ENCODE results near the gene TCF12.

DNA sequence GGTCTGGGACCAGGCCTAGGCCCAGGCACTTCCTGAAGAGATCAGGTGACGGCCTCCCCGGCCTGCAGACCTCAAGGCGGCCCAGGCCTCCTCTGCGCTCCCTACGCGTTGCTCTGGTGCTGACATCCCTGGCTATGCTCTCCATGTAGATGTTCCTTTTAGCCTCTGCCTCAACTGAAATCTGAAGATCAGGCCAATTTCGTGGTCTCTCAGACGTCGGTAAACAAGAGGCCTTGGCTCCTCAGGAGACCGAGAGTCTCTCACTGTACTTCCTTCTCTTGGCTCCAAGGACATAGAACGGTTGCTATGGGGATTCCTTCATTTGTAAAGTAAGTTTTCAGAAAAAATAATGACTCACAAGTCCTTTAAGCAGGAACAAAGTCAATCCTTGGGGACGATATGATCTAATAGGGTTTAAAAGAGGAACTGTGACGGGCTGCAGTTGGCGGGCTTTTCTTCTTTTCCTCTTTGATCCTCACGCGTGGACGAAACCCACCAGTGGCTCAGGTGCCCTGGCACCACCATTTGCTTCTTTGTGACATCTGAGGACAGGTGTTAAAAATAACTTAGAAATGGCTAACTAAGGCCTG is 402.3 kb downstream of the TCF12 start:
- TF ChIP-seq, protein P1, sequence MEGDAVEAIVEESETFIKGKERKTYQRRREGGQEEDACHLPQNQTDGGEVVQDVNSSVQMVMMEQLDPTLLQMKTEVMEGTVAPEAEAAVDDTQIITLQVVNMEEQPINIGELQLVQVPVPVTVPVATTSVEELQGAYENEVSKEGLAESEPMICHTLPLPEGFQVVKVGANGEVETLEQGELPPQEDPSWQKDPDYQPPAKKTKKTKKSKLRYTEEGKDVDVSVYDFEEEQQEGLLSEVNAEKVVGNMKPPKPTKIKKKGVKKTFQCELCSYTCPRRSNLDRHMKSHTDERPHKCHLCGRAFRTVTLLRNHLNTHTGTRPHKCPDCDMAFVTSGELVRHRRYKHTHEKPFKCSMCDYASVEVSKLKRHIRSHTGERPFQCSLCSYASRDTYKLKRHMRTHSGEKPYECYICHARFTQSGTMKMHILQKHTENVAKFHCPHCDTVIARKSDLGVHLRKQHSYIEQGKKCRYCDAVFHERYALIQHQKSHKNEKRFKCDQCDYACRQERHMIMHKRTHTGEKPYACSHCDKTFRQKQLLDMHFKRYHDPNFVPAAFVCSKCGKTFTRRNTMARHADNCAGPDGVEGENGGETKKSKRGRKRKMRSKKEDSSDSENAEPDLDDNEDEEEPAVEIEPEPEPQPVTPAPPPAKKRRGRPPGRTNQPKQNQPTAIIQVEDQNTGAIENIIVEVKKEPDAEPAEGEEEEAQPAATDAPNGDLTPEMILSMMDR (conservative IDR thresholded peaks at IDR 0.05; ENCODE audit: low read length): no peak
- no peak for TF ChIP-seq EZH2phosphoT487 (IDR thresholded peaks at IDR 0.05; ENCODE audit: borderline replicate concordance)
